Retina (tissue), 1 donor: ENCODE measurements around the gene NMRAL1.
A peak's percentile ranks its signal among the peaks of the same experiment; 100 is the strongest.

Source experiments
- DNase-seq: peaks from one replicate; pipeline ENCODE4 v3.0.0-alpha.2; 2016

Gene NMRAL1

DNA sequence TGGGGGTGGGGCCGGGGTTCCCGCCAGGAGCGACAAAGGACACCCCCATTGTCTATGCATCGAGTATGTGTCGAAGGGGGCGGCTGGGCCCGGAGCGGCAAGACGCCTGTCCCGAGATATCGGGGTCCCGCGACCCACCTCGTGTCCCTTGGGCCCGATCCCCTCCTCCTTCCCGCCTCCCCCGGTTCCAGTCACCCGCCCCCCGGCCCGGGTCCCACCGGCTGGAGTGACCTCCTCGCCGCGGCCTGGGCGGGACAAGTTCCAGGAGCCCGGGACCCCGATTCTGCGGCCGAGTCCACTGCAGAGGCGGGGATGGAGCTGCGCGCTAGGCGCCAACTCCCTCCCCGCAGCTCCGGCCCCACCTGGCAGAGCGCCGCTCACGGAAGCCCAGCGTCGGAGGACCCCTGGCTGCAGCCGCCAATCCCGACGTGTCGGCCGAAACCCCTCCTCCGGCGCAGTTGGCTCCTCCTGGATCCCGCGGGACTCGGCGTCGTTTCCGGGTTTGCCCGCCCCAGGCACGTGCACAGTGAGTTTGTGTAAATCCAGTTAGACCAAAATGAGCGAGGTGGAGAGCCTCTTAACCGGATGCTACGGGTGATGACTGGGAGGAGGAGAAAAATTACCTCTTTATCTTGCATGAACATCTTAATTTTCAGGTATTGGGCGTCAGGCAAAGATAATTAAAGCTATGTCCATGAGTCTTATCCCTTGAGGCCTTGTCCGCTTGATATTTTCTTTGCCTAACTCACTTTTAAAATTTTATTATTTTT is at the start of gene NMRAL1:
NMRAL1 (minus strand) TSS at position 434 of the 770 bp plus-strand sequence. CDS start 493 bp downstream, outside the sequence.
- peak; percentile 92 for DNase-seq

DNA sequence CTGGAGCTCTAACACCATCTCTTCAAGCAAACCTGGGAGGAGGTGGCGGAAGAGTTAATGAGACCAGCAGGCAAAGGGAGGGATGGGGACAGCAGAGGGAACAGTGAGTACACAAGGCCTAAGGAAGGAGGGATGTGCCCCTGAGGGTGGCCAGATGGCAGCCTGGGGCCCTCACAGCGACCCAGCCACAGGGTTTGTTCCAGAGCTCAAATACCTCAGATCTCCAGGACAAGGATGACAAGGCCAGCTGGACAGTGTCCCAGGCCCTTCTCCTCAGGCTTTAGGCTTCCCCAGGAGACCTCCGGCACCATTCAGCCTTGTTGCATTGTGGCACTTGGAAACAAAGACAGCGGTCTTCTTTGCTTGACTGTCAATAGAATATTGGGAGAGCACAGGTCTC is 49.3 kb upstream of the NMRAL1 start:
- DNase-seq = peak; percentile 28

DNA sequence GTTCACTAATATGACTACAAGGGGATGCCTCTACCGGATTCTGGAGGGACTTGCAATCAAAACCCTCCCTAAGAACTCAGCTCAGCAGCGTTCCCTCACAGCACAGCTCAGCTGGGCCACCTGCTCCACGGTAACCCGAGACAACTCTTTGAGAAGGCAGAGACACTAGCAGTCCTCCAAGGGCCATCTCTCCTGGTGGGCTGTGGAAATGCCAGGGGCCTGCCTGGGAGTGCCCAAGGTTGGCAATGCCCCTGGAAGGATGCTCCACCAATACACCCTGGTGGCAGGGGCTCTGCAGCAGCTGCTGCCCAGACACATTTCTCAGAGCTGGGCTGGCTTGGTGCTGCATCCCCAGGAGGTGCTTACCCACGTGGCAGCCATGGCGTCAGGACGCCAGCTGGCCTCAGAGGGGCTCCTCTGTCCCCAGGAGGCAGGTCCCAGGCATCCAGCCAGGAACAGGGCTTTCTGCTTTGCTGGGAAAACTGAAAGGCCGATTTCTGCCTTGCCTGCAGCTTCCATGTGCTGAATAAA is 47.7 kb upstream of the NMRAL1 start:
- peak; percentile 66 for DNase-seq

DNA sequence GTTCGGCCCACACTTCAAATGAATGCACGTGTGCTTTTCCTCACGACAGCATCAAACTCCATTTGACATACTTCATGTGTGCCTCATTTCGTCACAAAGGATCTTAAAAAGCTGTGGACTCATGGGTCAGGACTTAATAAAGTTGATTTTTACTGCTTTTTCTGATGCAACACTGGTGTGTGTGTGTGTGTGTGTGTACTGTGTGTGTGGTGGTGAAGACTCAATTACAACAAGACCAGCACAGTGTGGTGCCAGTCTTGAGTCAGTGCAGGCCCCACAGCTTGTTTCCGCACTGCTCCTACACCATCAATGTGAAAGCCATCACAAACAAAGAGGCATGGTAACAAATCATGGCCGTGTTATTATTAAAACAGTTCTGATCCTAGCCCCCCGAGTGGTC is 46.5 kb upstream of the NMRAL1 start:
- DNase-seq = no peak

DNA sequence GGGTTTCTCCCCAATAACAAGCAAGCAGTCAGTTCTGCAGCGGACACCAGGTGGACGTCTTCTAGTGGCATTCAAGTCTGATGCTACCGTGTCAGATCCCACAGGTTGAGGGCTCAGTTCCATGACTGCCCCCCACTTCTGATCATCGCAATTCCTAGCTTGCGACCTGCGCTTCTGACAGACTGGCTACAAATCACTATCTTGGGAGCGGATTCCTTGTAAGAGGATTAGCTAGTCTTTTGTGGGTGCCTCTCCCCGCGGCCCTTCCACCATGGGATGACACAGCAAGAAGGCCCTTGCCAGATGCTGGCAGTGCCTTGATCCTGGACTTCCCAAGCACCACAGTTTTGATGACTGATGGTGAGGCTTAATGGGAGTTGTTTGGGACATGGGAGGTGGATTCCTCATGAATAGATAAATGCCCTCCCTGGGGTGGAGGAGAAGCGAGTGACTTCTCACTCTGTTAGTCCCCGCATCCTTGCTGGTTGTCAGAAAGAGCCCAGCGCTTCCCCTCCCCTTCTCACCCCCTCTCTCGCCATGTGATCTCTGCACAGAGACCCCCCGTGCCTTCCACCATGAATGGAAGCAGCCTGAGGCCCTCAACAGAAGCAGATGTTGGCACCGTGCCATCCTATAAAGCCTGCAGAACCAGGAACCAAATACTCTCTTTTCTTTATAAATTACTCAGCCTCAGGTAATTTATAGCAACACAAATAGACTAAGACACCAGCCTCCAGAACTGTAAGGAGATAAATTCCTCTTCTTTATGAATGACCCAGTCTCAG is 45.0 kb upstream of the NMRAL1 start:
- DNase-seq = no peak

DNA sequence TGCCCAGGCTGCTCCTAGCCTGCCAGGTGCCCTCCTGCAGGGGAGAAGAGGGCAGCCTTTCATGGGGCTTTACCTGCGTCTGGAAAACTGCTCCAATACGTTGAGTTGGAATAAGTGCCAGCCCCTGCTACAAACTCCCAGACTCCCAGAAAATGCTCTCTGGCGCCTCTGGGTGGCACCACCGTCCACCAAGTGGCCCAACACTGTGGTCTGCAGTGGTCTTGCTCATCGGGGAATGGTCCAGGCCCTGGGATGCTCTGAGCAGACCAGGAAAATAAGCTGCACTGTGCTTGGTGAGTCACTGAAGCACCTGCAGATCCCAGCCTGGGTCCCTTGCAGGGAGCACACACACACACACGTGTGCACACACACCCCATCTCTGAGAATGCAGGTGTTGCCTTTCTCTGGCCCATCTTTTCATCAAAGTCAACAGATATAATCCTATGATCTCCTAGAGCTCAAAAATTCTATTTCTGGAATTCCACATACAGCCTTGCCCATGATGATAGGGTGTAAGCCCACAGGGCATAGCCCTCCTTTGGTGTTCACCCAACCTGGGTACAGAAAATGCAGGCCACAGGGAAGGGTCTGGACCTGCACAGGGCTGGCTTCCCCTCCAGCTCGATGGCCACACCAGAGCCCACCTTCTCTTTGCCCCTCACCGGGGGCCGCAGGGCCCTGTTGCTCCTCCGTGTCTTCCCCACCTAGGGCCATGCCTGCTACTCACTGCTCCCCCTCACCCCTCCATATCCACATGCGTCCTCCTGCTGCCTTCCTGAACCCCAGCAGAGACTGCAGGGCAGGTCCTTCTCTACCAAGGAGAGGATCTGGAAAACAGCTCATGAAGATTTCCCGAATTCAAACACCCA is 43.6 kb upstream of the NMRAL1 start:
- DNase-seq = peak; percentile 65

DNA sequence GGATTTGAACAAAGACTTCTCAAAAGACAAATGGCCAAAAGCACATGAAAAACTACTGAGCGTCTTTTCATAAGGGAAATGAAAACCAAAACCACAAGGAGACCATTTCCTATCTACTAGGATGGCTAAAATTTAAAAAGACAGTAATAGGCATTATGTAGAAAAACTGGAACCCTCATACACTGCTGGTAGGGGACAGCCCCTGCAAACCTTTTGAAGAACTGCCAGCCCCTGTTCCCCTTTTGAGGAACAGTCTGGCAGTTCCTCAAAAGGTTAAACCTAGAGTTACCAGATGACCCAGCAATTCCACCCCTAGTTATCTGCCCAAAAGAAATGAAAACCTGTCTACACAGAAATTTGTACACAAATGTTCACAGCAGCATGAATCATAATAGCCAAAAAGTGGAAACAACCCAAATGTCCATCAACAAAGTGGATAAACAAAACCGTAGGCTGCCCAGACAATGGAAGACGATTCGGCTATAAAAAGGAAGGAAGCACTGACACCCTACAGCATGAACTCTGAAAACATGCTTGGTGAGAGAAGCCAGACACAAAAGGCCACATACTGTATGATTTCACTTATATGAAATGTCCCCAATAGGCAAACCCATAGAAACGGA is 41.3 kb upstream of the NMRAL1 start:
- no peak for DNase-seq

DNA sequence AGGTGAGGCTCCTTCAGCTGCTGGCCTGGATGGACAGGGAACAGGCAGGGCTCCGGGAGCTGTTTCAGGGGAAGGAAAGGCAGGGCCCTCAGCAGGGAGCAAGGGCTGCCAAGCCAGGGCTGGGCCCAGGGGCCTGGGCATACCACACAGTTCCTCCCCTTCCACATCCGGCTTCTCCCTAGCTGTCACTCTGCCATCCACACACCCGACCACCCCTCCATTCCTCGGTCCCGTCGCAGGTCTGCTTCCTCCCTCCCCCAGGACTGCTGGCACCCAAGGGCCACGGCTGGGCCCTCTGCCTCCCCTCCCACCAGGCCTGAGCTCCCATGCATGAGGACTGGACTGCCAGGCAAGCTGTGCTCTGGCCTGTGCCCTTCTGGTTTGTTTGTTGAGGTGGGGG is 40.2 kb upstream of the NMRAL1 start:
- DNase-seq = no peak

DNA sequence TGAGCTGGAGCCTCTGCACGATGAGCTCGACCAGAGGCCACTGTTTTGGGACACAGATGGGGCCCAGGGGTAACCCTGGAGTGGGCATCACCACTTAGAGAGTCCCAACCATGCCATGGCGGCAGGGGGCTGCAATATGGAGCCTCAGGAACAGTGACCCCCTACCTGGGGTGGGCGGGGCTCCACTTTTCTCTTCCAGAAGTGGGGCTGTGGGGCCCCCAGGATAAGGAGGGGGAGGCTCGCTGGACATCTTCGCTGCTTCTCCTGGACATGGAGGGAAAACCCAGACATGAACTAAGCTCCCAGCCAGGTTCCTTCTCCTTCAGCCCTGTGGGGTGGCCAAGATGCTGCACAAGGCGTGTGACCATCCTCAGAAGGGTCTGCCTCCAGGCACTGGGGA is 39.5 kb upstream of the NMRAL1 start:
- no peak for DNase-seq

DNA sequence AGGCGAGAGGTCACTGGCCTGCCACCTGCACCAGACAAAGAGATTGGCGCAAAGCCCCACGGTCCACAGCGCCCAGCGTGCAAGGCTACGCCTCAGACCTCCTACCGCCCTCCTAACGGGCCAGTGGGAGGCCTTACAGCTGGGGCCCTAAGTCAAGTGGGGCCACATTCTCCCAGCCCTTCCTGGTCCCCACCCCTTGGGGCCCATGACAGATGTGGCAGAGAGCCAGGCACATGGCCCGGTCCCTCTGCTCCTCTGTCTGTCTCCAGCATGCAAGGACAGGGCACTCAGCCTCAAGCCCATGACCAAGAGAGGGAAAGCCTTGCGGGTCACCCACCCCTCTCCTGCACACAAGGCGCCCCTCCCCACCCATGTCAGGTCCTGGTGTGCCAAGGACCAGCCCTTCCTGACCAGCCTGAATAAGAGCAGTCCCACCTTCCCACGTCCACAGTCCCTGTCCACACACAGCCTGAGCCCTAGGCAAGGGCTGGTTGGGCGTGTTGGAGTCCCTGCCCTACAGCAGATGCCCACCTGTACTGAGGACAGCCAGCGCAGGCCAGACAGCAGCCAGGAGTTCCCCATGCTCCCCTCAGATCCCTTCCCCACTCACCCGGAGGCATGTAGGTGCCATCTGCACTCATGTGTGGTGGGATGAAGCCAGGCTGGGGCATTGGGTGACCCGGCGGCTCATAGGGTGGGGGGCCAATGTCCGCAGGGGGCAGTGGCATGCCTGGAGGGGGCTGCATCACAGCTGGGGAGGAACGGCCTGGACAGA is 38.8 kb upstream of the NMRAL1 start:
- DNase-seq = no peak

DNA sequence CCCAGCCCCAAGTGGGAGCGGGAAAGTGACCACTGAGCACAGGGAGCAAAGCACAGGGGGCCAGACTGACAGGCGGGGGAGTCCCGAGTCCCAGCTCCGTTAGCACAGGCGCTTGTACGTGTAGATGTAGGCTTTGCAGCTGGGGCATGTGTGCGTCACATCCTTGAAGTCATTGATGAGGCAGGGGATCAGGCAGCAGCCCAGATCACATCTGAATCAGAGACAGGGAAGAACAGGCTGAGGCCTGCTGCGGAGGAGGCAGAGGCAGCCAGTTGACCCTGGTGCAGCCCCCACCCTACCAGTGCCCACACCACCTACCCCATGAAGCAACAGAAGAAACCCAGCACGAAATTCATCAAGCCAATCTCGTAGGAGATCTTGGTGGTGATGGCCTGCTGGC is 38.0 kb upstream of the NMRAL1 start:
- no peak for DNase-seq

DNA sequence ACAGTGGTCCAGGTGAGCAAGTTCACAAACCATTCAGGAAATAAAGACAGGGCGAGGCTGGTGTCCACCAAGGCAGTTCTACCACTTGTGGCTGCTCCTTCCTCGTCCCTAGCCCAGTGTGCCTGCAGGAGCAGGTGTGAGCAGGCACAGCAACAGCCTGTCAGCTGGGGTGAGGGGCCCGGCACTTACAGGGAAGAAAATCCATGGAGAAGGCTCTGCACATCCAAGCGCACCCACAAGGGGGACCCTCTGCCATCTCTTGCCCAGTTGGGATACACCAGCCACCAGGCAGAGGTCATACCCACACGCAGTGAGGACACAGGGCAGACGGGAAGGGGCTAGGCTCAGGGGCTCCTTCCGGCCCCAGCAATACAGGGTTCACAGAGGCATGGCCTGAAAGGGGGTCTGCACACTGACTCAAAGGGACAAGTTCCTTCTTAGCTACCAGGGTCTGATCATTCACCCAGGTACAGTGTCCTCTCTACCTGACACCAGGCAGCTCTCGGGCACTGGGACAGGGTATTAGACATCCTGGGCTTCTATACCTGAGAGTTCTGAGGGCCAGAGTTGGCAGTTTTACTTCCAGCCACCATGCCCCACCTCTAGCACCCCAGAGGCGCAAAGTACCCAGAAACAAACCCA is 37.1 kb upstream of the NMRAL1 start:
- peak; percentile 68 for DNase-seq

DNA sequence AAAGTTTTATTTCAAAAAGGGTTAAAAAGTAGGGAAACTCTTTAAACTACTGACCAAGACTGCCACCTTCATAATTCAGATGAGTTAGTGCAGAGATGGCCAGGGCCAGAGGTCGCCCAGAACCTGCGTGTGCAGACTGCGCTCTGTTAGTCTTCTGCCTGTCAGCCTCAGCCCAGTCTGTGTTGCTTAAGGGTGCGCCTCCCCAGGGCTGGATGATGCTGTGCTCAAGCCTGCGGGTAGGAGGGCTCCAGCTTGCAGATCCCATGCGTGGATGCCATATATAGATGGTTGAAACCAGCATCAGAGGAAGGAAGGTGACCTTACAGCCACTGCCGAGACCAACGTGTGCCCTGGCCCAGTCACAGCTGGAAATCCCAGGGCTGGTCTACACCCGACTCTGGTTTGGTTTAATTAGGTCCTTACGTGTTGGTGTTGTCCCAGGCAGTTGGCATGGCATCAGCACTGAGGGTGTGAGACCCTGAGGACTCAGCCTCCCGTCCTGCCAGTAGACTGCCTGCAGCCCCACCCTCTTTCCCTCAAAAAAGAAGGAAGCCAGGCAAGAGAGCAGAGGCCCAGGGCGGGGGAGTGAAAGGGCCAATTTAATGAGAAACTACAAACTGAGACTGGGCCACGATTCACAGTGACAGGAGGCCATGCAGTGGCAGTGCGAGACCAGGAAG is 36.5 kb upstream of the NMRAL1 start:
- DNase-seq = no peak

DNA sequence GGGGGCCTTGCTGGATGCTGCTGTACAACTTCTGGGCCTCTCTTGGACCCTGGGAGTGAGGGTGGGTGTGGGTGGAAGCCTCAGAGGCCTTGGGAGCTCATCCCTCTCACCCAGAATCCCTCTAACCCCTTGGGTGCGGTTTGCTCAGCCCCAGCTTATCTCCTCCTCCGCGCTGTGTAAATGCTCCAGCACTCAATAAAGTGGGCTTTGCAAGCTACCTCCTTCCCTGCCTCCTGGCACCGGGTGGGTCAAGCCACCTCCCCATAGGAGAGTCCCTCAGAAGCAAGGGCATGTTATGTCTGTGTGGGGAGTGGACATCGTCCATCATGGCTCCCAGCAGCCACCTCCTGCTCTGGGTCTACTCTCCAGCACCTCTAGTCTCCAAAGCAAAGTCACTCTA is 35.7 kb upstream of the NMRAL1 start:
- no peak for DNase-seq

DNA sequence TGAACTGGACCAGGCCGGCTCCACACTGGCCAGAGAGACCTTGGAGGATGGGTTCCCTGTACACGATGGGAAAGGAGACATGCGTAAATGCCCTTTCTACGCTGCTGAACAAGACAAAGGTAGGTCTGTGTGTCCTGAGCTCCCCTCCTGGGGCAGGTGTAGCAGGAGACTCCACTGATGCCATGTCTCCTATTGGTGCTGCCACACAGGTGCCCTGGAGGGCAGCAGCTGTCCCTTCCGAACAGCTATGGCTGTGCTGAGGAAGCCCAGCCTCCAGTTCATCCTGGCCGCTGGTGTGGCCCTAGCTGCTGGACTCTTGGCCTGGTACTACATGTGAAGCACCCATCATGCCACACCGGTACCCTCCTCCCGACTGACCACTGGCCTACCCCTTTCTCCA is 35.0 kb upstream of the NMRAL1 start:
- DNase-seq = no peak

DNA sequence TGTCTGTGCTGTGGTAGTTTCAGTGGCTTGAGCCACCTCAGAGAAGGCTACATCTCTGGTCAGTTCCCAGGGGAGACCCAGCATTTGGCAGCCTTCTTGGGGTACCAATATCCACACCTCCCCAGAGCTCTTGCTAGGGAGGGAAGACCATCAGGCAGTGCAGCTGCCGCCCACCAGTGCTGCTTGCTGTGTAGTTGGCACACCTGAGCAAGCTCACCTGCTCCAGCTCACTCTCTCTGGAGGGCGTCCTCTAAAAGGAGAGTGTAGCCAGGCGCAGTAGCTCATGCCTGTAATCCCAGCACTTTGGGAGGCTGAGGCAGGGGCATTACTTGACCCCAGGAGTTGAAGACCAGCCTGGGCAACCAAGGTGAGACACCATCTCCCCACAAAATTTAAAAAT is 34.4 kb upstream of the NMRAL1 start:
- DNase-seq = no peak

DNA sequence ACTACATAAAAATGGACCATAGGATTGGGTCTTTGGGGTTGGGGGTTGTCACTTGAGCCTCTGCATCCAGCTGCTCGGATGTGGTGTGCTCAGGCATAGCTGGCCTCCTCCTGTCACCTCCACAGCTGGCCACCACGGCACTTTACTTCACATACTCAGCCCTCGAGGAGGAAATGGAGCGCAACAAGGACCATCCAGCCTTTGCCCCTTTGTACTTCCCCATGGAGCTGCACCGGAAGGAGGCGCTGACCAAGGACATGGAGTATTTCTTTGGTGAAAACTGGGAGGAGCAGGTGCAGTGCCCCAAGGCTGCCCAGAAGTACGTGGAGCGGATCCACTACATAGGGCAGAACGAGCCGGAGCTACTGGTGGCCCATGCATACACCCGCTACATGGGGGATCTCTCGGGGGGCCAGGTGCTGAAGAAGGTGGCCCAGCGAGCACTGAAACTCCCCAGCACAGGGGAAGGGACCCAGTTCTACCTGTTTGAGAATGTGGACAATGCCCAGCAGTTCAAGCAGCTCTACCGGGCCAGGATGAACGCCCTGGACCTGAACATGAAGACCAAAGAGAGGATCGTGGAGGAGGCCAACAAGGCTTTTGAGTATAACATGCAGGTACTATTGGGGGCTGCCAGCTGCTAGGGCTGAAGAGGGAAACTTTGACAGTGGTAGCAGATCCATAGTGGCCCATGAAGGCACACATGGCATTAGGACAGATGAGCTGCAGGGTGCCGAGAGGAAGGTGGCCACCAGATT is 33.3 kb upstream of the NMRAL1 start:
- no peak for DNase-seq

DNA sequence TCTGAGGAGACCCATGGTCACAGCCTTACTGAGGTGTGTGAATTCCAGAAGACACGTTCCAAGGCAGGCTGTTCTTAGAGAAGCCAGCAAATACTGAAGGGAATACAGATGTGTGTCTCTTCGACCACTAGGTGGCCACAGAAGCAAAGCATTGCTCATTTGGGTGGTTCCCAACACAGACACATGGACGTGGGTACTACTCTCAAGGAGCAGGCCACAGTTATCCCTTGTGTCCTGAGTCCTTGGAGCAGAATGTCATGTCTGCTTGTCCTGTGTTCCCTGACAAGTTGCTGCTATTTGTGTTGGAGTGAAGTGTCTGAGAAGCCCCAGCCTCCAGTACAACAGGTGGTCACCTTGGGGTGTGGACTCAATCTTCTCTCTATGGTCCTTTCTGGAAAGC is 32.0 kb upstream of the NMRAL1 start:
- peak; percentile 55 for DNase-seq

DNA sequence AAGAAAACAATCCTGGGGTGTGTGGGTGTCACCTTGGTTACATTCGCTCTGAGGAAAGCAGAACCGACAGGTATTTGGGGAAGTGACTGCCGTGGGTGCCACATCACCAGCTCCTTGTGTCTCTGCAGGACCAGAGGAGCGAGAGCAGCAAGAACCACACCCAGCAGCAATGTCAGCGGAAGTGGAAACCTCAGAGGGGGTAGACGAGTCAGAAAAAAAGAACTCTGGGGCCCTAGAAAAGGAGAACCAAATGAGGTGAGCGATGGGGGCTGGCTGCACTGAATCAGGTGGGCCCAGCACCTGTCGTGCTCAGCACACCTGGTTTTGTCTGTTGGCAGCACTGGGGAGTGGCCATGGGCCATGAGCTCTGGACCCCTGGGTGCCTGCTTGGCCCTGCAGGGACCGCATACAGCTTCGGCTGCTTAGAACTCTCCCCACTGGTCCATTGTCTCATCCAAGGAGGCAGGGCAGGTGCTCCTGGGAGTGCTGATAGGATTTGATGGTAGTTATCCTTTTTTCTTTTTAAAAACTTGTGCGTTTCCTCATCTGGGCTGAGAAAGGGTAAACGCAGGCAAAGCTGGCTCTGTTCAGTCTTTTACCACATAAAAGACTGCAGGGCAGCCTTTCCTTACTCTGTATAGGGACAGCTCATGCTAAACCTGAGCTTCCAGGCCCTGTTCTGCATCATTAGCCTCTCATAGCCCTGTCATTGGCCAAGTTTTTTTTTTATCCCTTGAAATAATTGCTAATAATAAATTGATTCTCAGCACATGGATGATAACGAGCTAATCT is 31.1 kb upstream of the NMRAL1 start:
- no peak for DNase-seq
